ENCODE results near the gene ECM2. TPM values are rescaled to one million over a fixed set of nuclear protein-coding genes. Genes with fewer than 3 reads are reported as not detected.

Gene ECM2
- total RNA-seq, 1 donor from 2014 or later, result 0.18 TPM

GRCh38 chr9:92480986-92481633 is 54.7 kb downstream of the ECM2 start:
- H3K4me1 Mint-ChIP-seq (ENCODE audit: low read depth, unreplicated experiment), result peaks cover 10% of the 10 kb centered on the region
- no peaks in the 10 kb centered on the region for H3K27me3 Mint-ChIP-seq (ENCODE audit: low read depth, unreplicated experiment)
- Histone ChIP-seq H4K20me1 (ENCODE audit: insufficient read depth, low read length) (no peaks in the 10 kb centered on the region), H3K36me3 (ENCODE audit: insufficient read depth, low read length) (no peaks in the 10 kb centered on the region), H3K27me3 (ENCODE audit: insufficient read depth, low read length) (no peaks in the 10 kb centered on the region), H3K9ac (ENCODE audit: low read length) (peak overlapping the region; percentile 1), H3K4me3 (ENCODE audit: insufficient read depth, low read depth, low read length) (no peak overlapping the region), H3K4me2 (ENCODE audit: low read length) (peak overlapping the region; percentile 70), H2AFZ (ENCODE audit: low read depth, low read length) (no peak overlapping the region), H3K4me1 (ENCODE audit: insufficient read depth, low read length) (peaks cover 22% of the 10 kb centered on the region), H3K9me3 (ENCODE audit: insufficient read depth, low read depth, low read length) (no peaks in the 10 kb centered on the region), H3K27ac (ENCODE audit: low read depth, low read length) (peak overlapping the region; percentile 61), H3K79me2 (ENCODE audit: insufficient read depth, low read length) (no peaks in the 10 kb centered on the region)
- no peaks in the 10 kb centered on the region for H3K36me3 Mint-ChIP-seq (ENCODE audit: low read depth, unreplicated experiment)
- TF ChIP-seq EZH2 (IDR thresholded peaks at IDR 0.05; ENCODE audit: insufficient read depth, low read length) (no peak), CTCF (IDR thresholded peaks at IDR 0.05; ENCODE audit: insufficient read depth, low read depth, low read length) (no peak)
- H3K27ac Mint-ChIP-seq (ENCODE audit: unreplicated experiment), result peak overlapping the region; percentile 88
- peak; percentile 46 for DNase-seq (ENCODE audit: low read depth)
- no peaks in the 10 kb centered on the region for H3K9me3 Mint-ChIP-seq (ENCODE audit: unreplicated experiment)
- no peak overlapping the region for H3K4me3 Mint-ChIP-seq (ENCODE audit: unreplicated experiment)
- FAIRE-seq, result no peak

DNA sequence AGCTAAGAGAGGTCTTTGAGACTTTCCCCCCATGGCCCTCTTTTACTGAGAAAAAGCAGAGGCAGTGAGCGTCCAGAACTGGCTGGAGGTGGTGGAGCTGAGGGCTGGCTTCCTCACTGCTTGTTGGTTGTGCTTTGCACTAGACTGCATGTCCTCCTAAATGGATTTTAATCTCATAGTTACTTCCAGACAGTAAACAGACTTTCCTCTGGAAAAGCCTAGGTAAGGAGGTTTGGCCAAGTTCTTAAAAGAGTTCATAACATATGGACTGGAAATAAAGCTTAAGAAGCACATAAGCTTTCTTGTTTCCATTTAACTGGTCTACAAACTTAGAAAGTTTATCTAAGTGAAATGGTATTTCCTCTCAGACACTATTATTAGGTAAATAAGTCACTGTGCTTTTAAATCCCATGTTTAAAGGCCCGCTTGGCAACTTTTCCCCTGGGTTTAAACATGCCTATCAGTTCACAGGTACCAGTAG is 55.5 kb downstream of the ECM2 start:
- H3K27ac ChIP-seq (ENCODE audit: low read depth, low read length), result peak overlapping the region; percentile 61
- H3K27ac Mint-ChIP-seq (ENCODE audit: unreplicated experiment), result peak overlapping the region; percentile 88
- no peaks in the 10 kb centered on the region for H4K20me1 ChIP-seq (ENCODE audit: insufficient read depth, low read length)
- no peaks in the 10 kb centered on the region for H3K9me3 ChIP-seq (ENCODE audit: insufficient read depth, low read depth, low read length)
- no peak overlapping the region for H3K4me3 ChIP-seq (ENCODE audit: insufficient read depth, low read depth, low read length)
- no peak overlapping the region for H3K4me3 Mint-ChIP-seq (ENCODE audit: unreplicated experiment)
- H3K36me3 Mint-ChIP-seq (ENCODE audit: low read depth, unreplicated experiment), result no peaks in the 10 kb centered on the region
- H3K9me3 Mint-ChIP-seq (ENCODE audit: unreplicated experiment), result no peaks in the 10 kb centered on the region
- H3K79me2 ChIP-seq (ENCODE audit: insufficient read depth, low read length), result no peaks in the 10 kb centered on the region
- DNase-seq (ENCODE audit: low read depth) (peak; percentile 57), FAIRE-seq (no peak)
- H2AFZ ChIP-seq (ENCODE audit: low read depth, low read length), result peak overlapping the region; percentile 68
- peaks cover 22% of the 10 kb centered on the region for H3K4me1 ChIP-seq (ENCODE audit: insufficient read depth, low read length)
- peaks cover 10% of the 10 kb centered on the region for H3K4me1 Mint-ChIP-seq (ENCODE audit: low read depth, unreplicated experiment)
- no peaks in the 10 kb centered on the region for H3K27me3 ChIP-seq (ENCODE audit: insufficient read depth, low read length)
- TF ChIP-seq EZH2 (IDR thresholded peaks at IDR 0.05; ENCODE audit: insufficient read depth, low read length), result no peak
- no peak for TF ChIP-seq CTCF (IDR thresholded peaks at IDR 0.05; ENCODE audit: insufficient read depth, low read depth, low read length)
- peak overlapping the region; percentile 1 for H3K9ac ChIP-seq (ENCODE audit: low read length)
- no peaks in the 10 kb centered on the region for H3K27me3 Mint-ChIP-seq (ENCODE audit: low read depth, unreplicated experiment)
- peak overlapping the region; percentile 70 for H3K4me2 ChIP-seq (ENCODE audit: low read length)
- H3K36me3 ChIP-seq (ENCODE audit: insufficient read depth, low read length), result no peaks in the 10 kb centered on the region

GRCh38 chr9:92479346-92479745 is 56.4 kb downstream of the ECM2 start:
- H3K4me3 ChIP-seq (ENCODE audit: insufficient read depth, low read depth, low read length), result no peak overlapping the region
- no peak overlapping the region for H3K27ac ChIP-seq (ENCODE audit: low read depth, low read length)
- H3K9me3 ChIP-seq (ENCODE audit: insufficient read depth, low read depth, low read length), result no peaks in the 10 kb centered on the region
- no peaks in the 10 kb centered on the region for H3K27me3 Mint-ChIP-seq (ENCODE audit: low read depth, unreplicated experiment)
- H3K79me2 ChIP-seq (ENCODE audit: insufficient read depth, low read length), result no peaks in the 10 kb centered on the region
- no peak overlapping the region for H3K27ac Mint-ChIP-seq (ENCODE audit: unreplicated experiment)
- H3K9me3 Mint-ChIP-seq (ENCODE audit: unreplicated experiment), result no peaks in the 10 kb centered on the region
- H3K36me3 Mint-ChIP-seq (ENCODE audit: low read depth, unreplicated experiment), result no peaks in the 10 kb centered on the region
- DNase-seq (ENCODE audit: low read depth), result no peak
- H3K9ac ChIP-seq (ENCODE audit: low read length), result no peak overlapping the region
- H2AFZ ChIP-seq (ENCODE audit: low read depth, low read length), result no peak overlapping the region
- no peaks in the 10 kb centered on the region for H3K36me3 ChIP-seq (ENCODE audit: insufficient read depth, low read length)
- H3K27me3 ChIP-seq (ENCODE audit: insufficient read depth, low read length), result no peaks in the 10 kb centered on the region
- no peak for FAIRE-seq
- H3K4me2 ChIP-seq (ENCODE audit: low read length), result no peak overlapping the region
- no peaks in the 10 kb centered on the region for H4K20me1 ChIP-seq (ENCODE audit: insufficient read depth, low read length)
- H3K4me1 ChIP-seq (ENCODE audit: insufficient read depth, low read length), result peaks cover 22% of the 10 kb centered on the region
- peaks cover 10% of the 10 kb centered on the region for H3K4me1 Mint-ChIP-seq (ENCODE audit: low read depth, unreplicated experiment)
- TF ChIP-seq EZH2 (IDR thresholded peaks at IDR 0.05; ENCODE audit: insufficient read depth, low read length) (no peak), CTCF (IDR thresholded peaks at IDR 0.05; ENCODE audit: insufficient read depth, low read depth, low read length) (no peak)
- H3K4me3 Mint-ChIP-seq (ENCODE audit: unreplicated experiment), result no peak overlapping the region
